ENCODE results near the gene PAAF1.

PAAF1 gene

GRCh38 chr11:73972187-73972586 lies 95.4 kb downstream of the PAAF1 start:
- no peak for DNase-seq

- DNase-seq = no peak
These were observed 96.0 kb downstream of the PAAF1 start for GRCh38 chr11:73972620-73973449.

- DNase-seq = no peak
These were observed 98.0 kb downstream of the PAAF1 start for GRCh38 chr11:73974604-73975478.

- no peak for DNase-seq
These were observed 98.6 kb downstream of the PAAF1 start for GRCh38 chr11:73975479-73975757.

- no peak for DNase-seq
These were observed 99.8 kb downstream of the PAAF1 start for GRCh38 chr11:73976451-73977151.

GRCh38 chr11:73977856-73978519 lies 101.2 kb downstream of the PAAF1 start:
- DNase-seq = no peak

- no peak for DNase-seq
These were observed 101.8 kb downstream of the PAAF1 start for GRCh38 chr11:73978576-73979086.

GRCh38 chr11:73980001-73980961 lies 103.5 kb downstream of the PAAF1 start:
- peak in 2 of 56 donors; percentile 21 to 33 for DNase-seq

All from amygdala (tissue), 56 donors.